Endothelial cell of umbilical vein (primary cell): ENCODE data around the gene CPNE6. TPM values are rescaled to one million over a fixed set of nuclear protein-coding genes. Genes with fewer than 3 reads are reported as not detected.

Source experiments
- BruUV-seq: library from RNA; stranded (reverse); fragments of 400-500 nt; replicated peaks from 2 replicates; lab custom pipeline; 2021; lab: Mats Ljungman, UMichigan
- CTCF ChIA-PET: fragments of 300-600, 350-600 bp; sonication (Branson Sonifier 250); formaldehyde crosslinking; loops from one replicate; lab custom pipeline; 2021; ENCODE audit warnings: antibody characterized with exemption, inconsistent platforms; lab: Charles Lee
- POLR2A ChIA-PET: fragments of 300-600, 350-600 bp; sonication (Branson Sonifier 250); formaldehyde crosslinking; loops from one replicate; lab custom pipeline; 2021; ENCODE audit warnings: antibody characterized with exemption, inconsistent platforms; lab: Charles Lee
- DNase-seq: peaks from one replicate; pipeline ENCODE4 v3.0.0-alpha.2; 2011; ENCODE audit warnings: low read depth, low spot score
- FAIRE-seq: peaks from 2 replicates; lab custom pipeline; 2011; peaks lifted over from hg19 to GRCh38; lab: Jason Lieb, UNC
- H2AFZ ChIP-seq: 2 replicates; pipeline ENCODE4 v1.6.0; 2012; ENCODE audit warnings: low read depth, low read length, control low read depth, inconsistent platforms
- H3K27ac ChIP-seq: 2 replicates; pipeline ENCODE4 v1.5.1; 2011; ENCODE audit warnings: low read depth, mild to moderate bottlenecking, control low read depth, low read length, moderate library complexity; ENCODE audit not compliant: insufficient read depth
- H3K27me3 ChIP-seq, 2 experiments: 2 replicates each; pipeline versions ENCODE4 v1.6.0 to v1.6.1; 2011; ENCODE audit warnings: low read length in 2 of 2, mixed read lengths in 1 of 2; ENCODE audit not compliant: control insufficient read depth in 2 of 2, insufficient read depth in 2 of 2
- H3K36me3 ChIP-seq, 2 experiments: 2 replicates in 1 of 2; 3 replicates in 1 of 2; pipeline ENCODE4 v1.5.1; 2011; ENCODE audit warnings: low read length in 2 of 2, mild to moderate bottlenecking in 1 of 2, moderate library complexity in 1 of 2; ENCODE audit not compliant: control insufficient read depth in 2 of 2, insufficient read depth in 2 of 2; ENCODE audit errors: extremely low read depth in 1 of 2
- H3K4me1 ChIP-seq: 3 replicates; pipeline ENCODE4 v1.5.1; 2011; ENCODE audit warnings: mild to moderate bottlenecking, low read length; ENCODE audit not compliant: control insufficient read depth, insufficient read depth; ENCODE audit errors: extremely low read depth
- H3K4me2 ChIP-seq: 2 replicates; pipeline ENCODE4 v1.6.1; 2011; ENCODE audit warnings: low read length, control low read depth, mixed read lengths; ENCODE audit not compliant: insufficient read depth
- H3K4me3 ChIP-seq, 3 experiments: fragments of 200-600 bp in 1 of 3; sonication (generic), shearing (Covaris generic) in 1 of 3; replicated peaks in 1 of 3; 2 replicates each; pipeline ENCODE4 v1.5.1; 2011 to 2016; ENCODE audit warnings: control low read depth in 3 of 3, low read length in 3 of 3, mild to moderate bottlenecking in 2 of 3, inconsistent platforms in 1 of 3, low read depth in 1 of 3, moderate library complexity in 1 of 3; ENCODE audit not compliant: insufficient read depth in 1 of 3
- H3K79me2 ChIP-seq: 2 replicates; pipeline ENCODE4 v1.6.0; 2012; ENCODE audit warnings: low read length, inconsistent platforms; ENCODE audit not compliant: control insufficient read depth, insufficient read depth
- H3K9ac ChIP-seq: replicated peaks from 2 replicates; pipeline ENCODE3; 2011; ENCODE audit warnings: low read length, control low read depth; ENCODE audit not compliant: insufficient read depth; ENCODE audit errors: extremely low read depth
- H3K9me1 ChIP-seq: replicated peaks from 3 replicates; pipeline ENCODE4 v1.6.0; 2011; ENCODE audit warnings: mild to moderate bottlenecking, low read length; ENCODE audit not compliant: control insufficient read depth, insufficient read depth; ENCODE audit errors: extremely low read depth
- H3K9me3 ChIP-seq: replicated peaks from 2 replicates; pipeline ENCODE4 v1.5.1; 2012; ENCODE audit warnings: low read length, inconsistent platforms; ENCODE audit not compliant: control insufficient read depth, insufficient read depth
- H4K20me1 ChIP-seq: replicated peaks from 2 replicates; pipeline ENCODE3; 2011; ENCODE audit warnings: mild to moderate bottlenecking, low read length; ENCODE audit not compliant: control insufficient read depth, insufficient read depth; ENCODE audit errors: extremely low read depth
- CTCF ChIP-seq, 2 donors: IDR thresholded peaks; 1 replicate in 1 of 2; 2 replicates in 1 of 2; pipeline ENCODE4 v1.5.1; 2011; ENCODE audit warnings: low read length in 2 of 2, mild to moderate bottlenecking in 2 of 2, moderate library complexity in 2 of 2, control low read depth in 1 of 2, inconsistent platforms in 1 of 2, low read depth in 1 of 2; ENCODE audit not compliant: insufficient read depth in 1 of 2; ENCODE audit errors: extremely low read depth in 1 of 2
- EZH2 ChIP-seq: IDR thresholded peaks from 2 replicates; pipeline ENCODE4 v1.6.1; 2012; ENCODE audit warnings: borderline replicate concordance, low read depth, mild to moderate bottlenecking, moderate library complexity, low read length, inconsistent platforms; ENCODE audit not compliant: severe bottlenecking
- FOS ChIP-seq: IDR thresholded peaks from 2 replicates; pipeline ENCODE4 v1.6.1; 2011; ENCODE audit warnings: mild to moderate bottlenecking, low read length, moderate library complexity, borderline replicate concordance; ENCODE audit not compliant: insufficient read depth
- GATA2 ChIP-seq: IDR thresholded peaks from 2 replicates; pipeline ENCODE4 v1.7.0; 2011; ENCODE audit warnings: low read depth, mild to moderate bottlenecking, moderate library complexity, mixed read lengths, low read length; ENCODE audit not compliant: insufficient read length, insufficient read depth
- JUN ChIP-seq: IDR thresholded peaks from 2 replicates; pipeline ENCODE4 v1.6.1; 2011; ENCODE audit warnings: borderline replicate concordance, low read depth; ENCODE audit not compliant: insufficient read length, insufficient read depth
- MYC ChIP-seq: IDR thresholded peaks from one replicate; pipeline ENCODE4 v1.6.1; 2011; ENCODE audit warnings: mild to moderate bottlenecking, low read depth, low read length
- POLR2A ChIP-seq: IDR thresholded peaks from 2 replicates; pipeline ENCODE4 v1.6.1; 2012; ENCODE audit warnings: low read depth, mild to moderate bottlenecking, control low read depth, low read length
- POLR2AphosphoS5 ChIP-seq: IDR thresholded peaks from 2 replicates; pipeline ENCODE4 v1.6.1; 2012; ENCODE audit warnings: low read depth, mild to moderate bottlenecking, control low read depth, low read length, moderate library complexity; ENCODE audit not compliant: insufficient read depth
- dilution Hi-C: fragments of 300-500 bp; cut with MboI; formaldehyde crosslinking; loops from one replicate; pipeline ENCODE4 v1.15.0; 2019; ENCODE audit warnings: low sequenced_read_pairs; ENCODE audit not compliant: extremely low pct_ligation_motif_present
- intact Hi-C: fragments of 100-400 bp; cut with micrococcal nuclease; formaldehyde crosslinking; loops from one replicate; pipeline ENCODE4 v1.10.0; 2022
- polyA plus RNA-seq, 4 experiments: library from polyadenylated mRNA; depleted of rRNA in 3 of 4; stranded (reverse) in 3 of 4; unstranded in 1 of 4; fragments of >200 nt; gene quantifications; 2 replicates each; pipeline versions ENCODE4 v1.2.1 to v1.2.3, GENCODE V29; 2011 to 2012; ENCODE audit warnings: missing spikeins in 1 of 4
- total RNA-seq: library from RNA; stranded (reverse); gene quantifications from 2 replicates; pipeline ENCODE4 v1.2.3, GENCODE V29; 2021
- TF ChIP-seq, protein P1 (sequence below): IDR thresholded peaks from 2 replicates; pipeline ENCODE4 v1.6.1; 2011; ENCODE audit not compliant: insufficient read depth, insufficient read length

CPNE6 gene
- total and polyA plus RNA-seq, 2 donors (not counting 3 experiments of a cell fraction or from before 2014, with no cell fraction given) = not detected

- H3K4me2 ChIP-seq = peak overlapping the region; percentile 72
- FAIRE-seq (no peak), DNase-seq (no peak)
- no TSS peak for BruUV-seq
- H2AFZ ChIP-seq = peak overlapping the region; percentile 61
- H3K27ac ChIP-seq = no peak overlapping the region
- TF ChIP-seq POLR2A (no peak), POLR2AphosphoS5 (no peak), EZH2 (no peak), GATA2 (no peak), JUN (no peak), MYC (no peak), FOS (no peak), CTCF (IDR thresholded peaks at IDR 0.05; ENCODE audit: extremely low read depth in 1 of 2, insufficient read depth in 1 of 2, low read depth in 1 of 2, low read length in 2 of 2) (no peak)
- TF ChIP-seq, protein P1, sequence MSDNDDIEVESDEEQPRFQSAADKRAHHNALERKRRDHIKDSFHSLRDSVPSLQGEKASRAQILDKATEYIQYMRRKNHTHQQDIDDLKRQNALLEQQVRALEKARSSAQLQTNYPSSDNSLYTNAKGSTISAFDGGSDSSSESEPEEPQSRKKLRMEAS = no peak
- intact Hi-C loops = no loop called here
- ChIA-PET POLR2A (no interaction called here), CTCF (interaction anchor here (1.2 to 2.1 kb wide), 5 partner anchors 15 to 110 kb away, joined by 3 to 11 read pairs (median 6); partner anchors contain the start of gene IRF9)
- H3K27me3 ChIP-seq = peaks cover 9 to 17% of the 10 kb centered on the region in 2 experiments
- peak overlapping the region; percentile 34 for H3K9ac ChIP-seq
- H3K36me3 ChIP-seq = no peaks in the 10 kb centered on the region
- dilution Hi-C loops = no loop called here
- H4K20me1 ChIP-seq = no peaks in the 10 kb centered on the region
- H3K9me3 ChIP-seq = no peaks in the 10 kb centered on the region
- H3K4me3 ChIP-seq = peak overlapping the region; percentile 49 to 59 (median 54)
- peaks cover 12% of the 10 kb centered on the region for H3K4me1 ChIP-seq
- no peaks in the 10 kb centered on the region for H3K79me2 ChIP-seq
- no peaks in the 10 kb centered on the region for H3K9me1 ChIP-seq
Measured at GRCh38 chr14:24051176-24051788, 20.1 kb upstream of the CPNE6 start.
